Femur (tissue), 1 donor: ENCODE data around the gene CIC.

Experiments
- DNase-seq: peaks from one replicate; pipeline ENCODE4 v3.0.0-alpha.2; 2017

CIC gene

DNA sequence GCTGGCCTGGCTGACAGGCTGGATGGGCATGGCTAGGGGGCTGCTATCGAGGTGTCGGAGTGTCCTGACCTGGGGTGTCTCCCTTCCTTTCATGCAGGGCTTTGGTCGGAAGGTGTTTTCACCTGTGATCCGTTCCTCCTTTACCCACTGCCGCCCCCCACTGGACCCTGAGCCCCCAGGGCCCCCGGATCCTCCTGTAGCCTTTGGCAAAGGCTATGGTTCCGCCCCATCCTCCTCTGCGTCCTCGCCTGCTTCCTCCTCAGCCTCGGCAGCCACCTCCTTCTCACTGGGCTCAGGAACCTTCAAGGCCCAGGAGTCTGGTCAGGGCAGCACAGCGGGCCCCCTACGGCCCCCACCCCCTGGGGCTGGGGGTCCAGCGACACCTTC, 21.1 kb downstream of the CIC start:
- no peak for DNase-seq

GRCh38 chr19:42290523-42291434, 21.7 kb downstream of the CIC start:
- peak; percentile 22 for DNase-seq

GRCh38 chr19:42291435-42291810, 22.4 kb downstream of the CIC start:
- no peak for DNase-seq

DNA sequence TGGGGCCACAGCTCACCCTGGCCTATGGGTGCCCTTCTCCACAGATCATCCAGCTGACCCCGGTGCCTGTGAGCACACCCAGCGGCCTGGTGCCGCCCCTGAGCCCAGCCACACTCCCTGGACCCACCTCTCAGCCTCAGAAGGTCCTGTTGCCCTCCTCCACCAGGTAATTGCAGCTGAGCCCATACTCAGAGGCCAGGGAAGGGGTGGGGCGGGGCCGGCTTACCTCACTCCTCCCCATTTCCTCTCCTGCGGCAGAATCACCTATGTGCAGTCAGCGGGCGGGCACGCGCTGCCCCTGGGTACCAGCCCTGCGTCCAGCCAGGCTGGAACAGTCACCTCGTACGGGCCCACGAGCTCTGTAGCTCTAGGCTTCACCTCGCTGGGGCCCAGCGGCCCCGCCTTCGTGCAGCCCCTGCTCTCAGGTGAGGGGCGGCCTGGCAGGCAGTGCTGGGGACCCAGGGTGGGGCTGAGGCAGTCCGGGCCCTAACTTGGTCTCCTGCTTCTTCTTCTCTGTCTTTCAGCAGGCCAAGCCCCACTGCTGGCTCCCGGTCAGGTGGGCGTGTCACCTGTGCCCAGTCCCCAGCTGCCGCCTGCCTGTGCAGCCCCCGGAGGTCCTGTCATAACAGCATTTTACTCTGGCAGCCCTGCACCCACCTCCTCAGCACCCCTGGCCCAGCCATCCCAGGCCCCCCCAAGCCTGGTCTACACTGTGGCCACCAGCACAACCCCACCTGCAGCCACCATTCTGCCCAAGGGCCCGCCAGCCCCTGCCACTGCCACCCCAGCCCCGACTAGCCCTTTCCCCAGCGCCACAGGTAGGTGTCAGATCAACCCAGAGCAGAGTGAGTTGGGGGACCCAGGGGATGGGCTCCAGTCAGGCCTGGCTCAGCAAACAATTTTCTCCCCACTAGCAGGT, 23.2 kb downstream of the CIC start:
- no peak for DNase-seq

- no peak for DNase-seq
Measured at GRCh38 chr19:42292963-42293362, 23.9 kb downstream of the CIC start.

- DNase-seq: no peak
Measured at GRCh38 chr19:42293540-42293939, 24.5 kb downstream of the CIC start.

GRCh38 chr19:42293948-42294347, 24.9 kb downstream of the CIC start:
- DNase-seq: no peak

DNA sequence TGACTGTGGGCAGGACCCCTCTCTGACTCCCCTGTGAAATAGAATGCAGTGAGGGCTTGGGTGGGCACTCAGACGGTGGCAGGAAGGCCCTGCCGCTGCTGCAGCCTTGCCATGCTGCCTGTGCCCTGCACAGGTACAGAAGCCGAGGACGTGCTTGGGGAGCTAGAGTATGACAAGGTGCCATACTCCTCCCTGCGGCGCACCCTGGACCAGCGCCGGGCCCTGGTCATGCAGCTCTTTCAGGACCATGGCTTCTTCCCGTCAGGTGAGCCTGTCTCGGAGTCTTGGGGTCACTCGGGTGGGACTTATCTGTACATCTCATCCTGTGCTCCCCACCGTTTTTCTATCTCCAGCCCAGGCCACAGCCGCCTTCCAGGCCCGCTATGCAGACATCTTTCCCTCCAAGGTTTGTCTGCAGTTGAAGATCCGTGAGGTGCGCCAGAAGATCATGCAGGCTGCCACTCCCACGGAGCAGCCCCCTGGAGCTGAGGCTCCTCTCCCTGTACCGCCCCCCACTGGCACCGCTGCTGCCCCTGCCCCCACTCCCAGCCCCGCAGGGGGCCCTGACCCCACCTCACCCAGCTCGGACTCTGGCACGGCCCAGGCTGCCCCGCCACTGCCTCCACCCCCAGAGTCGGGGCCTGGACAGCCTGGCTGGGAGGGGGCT, 25.6 kb downstream of the CIC start:
- no peak for DNase-seq

DNA sequence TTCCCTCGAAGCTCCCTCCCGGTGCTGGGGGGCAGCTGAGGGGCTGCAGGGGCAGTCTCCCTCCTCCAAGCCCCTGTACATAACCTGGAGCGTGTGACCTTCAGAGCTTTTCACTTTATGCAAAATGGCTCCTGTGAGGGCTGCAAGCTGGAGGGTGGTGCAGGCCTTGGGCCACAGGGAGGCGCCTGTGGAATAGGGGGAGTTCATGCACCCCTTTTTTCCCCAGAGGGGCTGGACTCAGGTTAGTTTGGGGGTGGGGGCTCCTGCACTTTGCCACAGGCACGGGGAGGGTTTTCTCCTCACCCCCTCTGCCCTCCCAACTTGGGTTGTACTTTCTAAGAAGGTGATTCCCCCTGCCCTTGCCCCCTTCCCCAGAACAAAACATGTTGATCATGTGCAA, 26.3 kb downstream of the CIC start:
- no peak for DNase-seq

GRCh38 chr19:42295831-42296525, 26.9 kb downstream of the CIC start:
- DNase-seq: peak; percentile 85

- peak; percentile 19 for DNase-seq
Measured at GRCh38 chr19:42297039-42297438, 28.0 kb downstream of the CIC start.

- no peak for DNase-seq
Measured at GRCh38 chr19:42301646-42302203, 32.7 kb downstream of the CIC start, which contains the start of gene PRR19. PRR19 (plus strand) TSS chr19:42302132; CDS start chr19:42309585, 7,453 bp downstream.

DNA sequence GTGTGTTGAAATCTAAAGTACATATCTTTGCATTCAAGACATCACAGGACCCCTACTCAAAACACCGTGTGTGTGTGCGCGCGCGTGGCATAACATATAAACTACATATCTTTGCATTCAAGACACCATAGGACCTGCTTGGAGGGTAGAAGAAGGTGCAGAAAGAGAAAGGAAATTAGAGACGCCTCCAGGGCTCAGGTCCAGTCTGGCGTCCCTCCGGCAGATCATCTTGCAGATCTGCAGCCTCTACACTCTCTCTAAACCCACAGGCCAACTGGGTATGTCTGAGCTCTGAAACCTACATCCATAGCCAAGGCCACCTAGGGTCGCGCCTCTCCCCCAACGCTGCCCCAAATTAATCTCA, 34.0 kb downstream of the CIC start:
- DNase-seq: no peak

DNA sequence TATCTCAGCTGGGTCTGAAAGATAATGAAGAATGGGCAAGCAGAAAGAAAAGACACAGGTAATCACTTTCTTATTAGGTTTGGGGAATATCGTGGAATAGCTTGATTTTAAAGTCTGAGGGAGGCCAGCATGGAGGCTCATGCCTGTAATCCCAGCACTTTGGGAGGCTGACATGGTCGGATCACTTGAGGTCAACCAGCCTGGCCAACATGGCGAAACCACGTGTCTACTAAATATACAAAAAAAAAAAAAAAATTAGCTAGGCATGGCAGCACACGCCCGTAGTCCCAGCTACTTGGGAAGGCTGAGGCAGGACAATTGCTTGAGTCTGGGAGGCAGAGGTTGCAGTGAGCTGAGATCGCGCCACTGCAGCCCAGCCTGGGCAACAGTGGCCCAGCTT, 34.8 kb downstream of the CIC start:
- DNase-seq: no peak

DNA sequence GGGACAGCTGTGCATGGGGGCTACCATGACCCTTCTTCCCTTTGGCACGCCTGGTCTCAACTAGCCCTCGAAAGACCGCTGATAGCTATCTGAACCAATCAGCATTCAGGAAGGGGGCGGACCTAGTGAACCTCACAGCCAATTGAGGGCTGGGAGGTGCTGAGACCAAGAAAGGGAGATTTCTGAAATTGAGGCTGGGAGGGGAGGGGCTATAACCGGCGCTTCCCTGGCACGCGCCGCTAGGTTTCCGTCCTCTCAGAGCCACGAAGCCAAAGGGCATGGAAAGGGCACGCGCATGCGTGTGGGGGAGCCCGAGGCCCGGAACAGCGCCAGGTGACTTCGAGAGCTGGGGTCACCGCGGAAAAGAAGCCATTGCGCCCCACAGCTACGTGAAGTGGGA, 37.6 kb downstream of the CIC start:
- DNase-seq: no peak

GRCh38 chr19:42309686-42310085, 40.6 kb downstream of the CIC start:
- DNase-seq: no peak

DNA sequence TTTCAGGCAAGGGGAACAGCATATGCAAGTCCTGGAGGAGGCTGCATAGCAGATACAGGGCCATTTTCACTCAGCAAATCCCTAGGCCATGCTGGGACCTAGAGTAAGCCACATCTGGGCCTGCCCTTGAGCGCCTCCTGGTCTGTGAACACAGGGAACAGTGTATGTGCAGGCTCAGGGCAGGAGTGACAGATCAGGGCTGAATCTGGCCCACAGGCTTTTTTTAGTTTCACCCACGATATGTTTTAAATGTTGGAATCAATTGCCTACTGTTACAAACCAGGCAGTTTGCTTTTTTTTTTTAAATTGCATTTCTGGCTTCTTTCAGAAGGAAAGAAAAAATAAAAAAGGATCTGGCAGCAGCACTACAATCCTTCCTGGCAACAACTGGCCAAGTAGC, 42.6 kb downstream of the CIC start:
- DNase-seq: no peak

DNA sequence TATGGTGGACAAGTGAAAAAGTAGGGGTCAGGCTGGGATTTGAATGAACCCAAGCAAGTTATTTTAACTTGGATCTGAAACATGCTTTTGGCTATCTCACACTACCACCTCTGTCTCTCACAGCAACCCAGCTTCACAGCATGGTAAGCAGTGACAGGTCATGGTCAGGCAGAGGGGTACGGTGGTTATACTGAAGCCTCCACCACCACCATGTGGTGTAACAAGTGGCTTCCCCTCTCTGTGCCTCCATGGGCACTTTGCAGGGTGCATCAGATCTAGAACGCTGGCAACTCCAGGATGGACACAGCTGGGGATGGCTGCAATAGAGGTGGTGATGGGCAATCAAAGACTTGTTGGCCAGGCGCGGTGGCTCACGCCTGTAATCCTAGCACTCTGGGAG, 43.3 kb downstream of the CIC start:
- no peak for DNase-seq

DNA sequence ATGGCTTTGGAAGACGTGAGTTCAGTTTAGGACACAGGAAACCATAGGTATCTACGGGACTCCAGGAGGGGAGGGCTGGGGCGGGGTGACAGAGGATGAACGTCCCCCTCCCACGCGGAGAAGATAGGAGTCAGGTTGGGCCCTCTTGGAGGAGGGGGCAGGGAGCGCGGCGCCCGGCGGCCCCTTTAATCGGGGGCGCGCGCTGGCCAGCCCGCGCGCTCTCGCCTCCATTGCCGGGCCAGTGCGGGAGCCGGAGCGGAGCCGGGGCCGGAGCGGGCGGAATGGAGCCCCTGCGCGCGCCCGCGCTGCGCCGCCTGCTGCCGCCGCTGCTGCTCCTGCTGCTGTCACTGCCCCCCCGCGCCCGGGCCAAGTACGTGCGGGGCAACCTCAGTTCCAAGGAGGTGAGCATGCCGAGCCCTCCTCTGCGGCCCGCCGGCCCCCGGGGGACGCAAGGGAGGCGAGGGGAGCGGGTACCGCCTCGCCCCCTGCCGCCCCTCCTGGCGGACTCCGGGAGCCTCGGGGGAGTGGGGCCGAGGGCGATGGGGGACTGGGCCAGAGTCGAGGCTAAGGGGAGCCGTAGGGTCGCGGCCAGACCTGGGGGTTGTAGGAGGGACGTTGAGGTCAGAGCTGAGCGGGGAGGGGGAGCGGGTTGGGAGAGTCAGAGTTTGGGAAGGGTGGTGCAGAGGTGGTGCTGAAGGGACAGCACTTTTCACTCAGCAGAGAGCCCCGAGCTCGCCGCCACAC, 44.2 kb downstream of the CIC start, which contains the start of gene TMEM145:
TSS of gene TMEM145 (plus strand) at position 214 of the 744 bp plus-strand sequence. CDS start at position 282, 68 bp downstream.
- peak; percentile 58 for DNase-seq

- no peak for DNase-seq
Measured at GRCh38 chr19:42313840-42314755, 45.0 kb downstream of the CIC start.
